Pancreas (tissue), 10 donors: Measurements from ENCODE around the gene REV3L. TPM values are rescaled to one million over a fixed set of nuclear protein-coding genes. Genes with fewer than 3 reads are reported as not detected.
A peak's percentile ranks its signal among the peaks of the same experiment; 100 is the strongest.

Experiments
- ATAC-seq, 4 donors: fragments of 200-7000 bp; cut with Tn5 transposase; one replicate each; pipeline versions ENCODE4 v1.8.0 to v1.9.1; 2020; ENCODE audit warnings: mild to moderate bottlenecking in 4 of 4, moderate library complexity in 4 of 4
- DNase-seq, 6 donors: peaks; one replicate each; pipeline ENCODE4 v3.0.0-alpha.2; 2020
- FAIRE-seq: peaks from 2 replicates; lab custom pipeline; 2012; peaks lifted over from hg19 to GRCh38; lab: Jason Lieb, UNC
- H3K27ac ChIP-seq, 4 donors: fragments of 200-600 bp; sonication (generic); 1 replicate in 3 of 4; 2 replicates in 1 of 4; pipeline versions ENCODE4 v1.5.0 to v1.8.0; 2020
- H3K27me3 ChIP-seq, 4 donors: fragments of 200-600 bp; one replicate each; pipeline ENCODE4 v1.8.0; 2021
- H3K36me3 ChIP-seq, 3 donors: fragments of 200-600 bp; sonication (generic) in 1 of 3; one replicate each; pipeline versions ENCODE4 v1.5.0 to v1.8.0; 2020 to 2021
- H3K4me1 ChIP-seq, 3 donors: fragments of 200-600 bp; one replicate each; pipeline ENCODE4 v1.8.0; 2021
- H3K4me3 ChIP-seq, 4 donors: fragments of 200-600 bp; sonication (generic) in 2 of 4; one replicate each; pipeline versions ENCODE4 v1.5.0 to v1.8.0; 2020 to 2021
- H3K9me3 ChIP-seq, 4 donors: fragments of 200-600 bp; one replicate each; pipeline ENCODE4 v1.8.0; 2021
- CTCF ChIP-seq, 4 donors: fragments of 200-600 bp; sonication (generic) in 3 of 4; IDR thresholded peaks; one replicate each; pipeline versions ENCODE4 v1.5.0 to v1.8.0; 2021; ENCODE audit warnings: antibody characterized with exemption in 4 of 4
- WGBS, 2 donors: extraction: QIAGEN DNeasy Blood & Tissue Kit; methylation state at CpG; one replicate each; pipeline ENCODE4 v1.1.7; 2013; 5-methylcytosine and 5-hydroxymethylcytosine counted together
- intact Hi-C, 3 donors: fragments of 100-400 bp; cut with DNase I; formaldehyde crosslinking; loops; one replicate each; pipeline versions ENCODE4 v1.11.1 to v1.14.2; 2022
- polyA plus RNA-seq, 2 donors: library from polyadenylated mRNA; stranded (reverse); fragments of 200-250 nt; gene quantifications; one replicate each; pipeline ENCODE4 v1.2.3, GENCODE V29; 2013
- total RNA-seq, 6 donors: library from RNA; stranded (reverse); fragmentation: NEBNext Ultra II Directional in 4 of 6; extraction: Animal tissue kit (Norgen Biotek cat#: 25700) in 4 of 6; gene quantifications; one replicate each; pipeline versions ENCODE4 v1.2.1 to v1.2.4, GENCODE V29; 2021 to 2023
- donor health status: healthy with polysubstance abuse.
- donor health status: DM: no; HTN: no; CAD: no; lungs with moderate emphysema.
- donor health status: DM: no; HTN: no; CAD: no.
- donor health status: control.
- donor health status: control.
- donor health status: Bipolar disorder and iron deficiency.
- donor health status: DM: yes; HTN: yes; CAD: no.
- donor health status: DM: no; HTN: no; CAD: no.
- donor health status: DM: no; HTN: no; CAD: no.
- donor health status: DM: yes; HTN: yes; CAD: no.

Gene REV3L
- total and polyA plus RNA-seq, 8 donors: 6.9 to 22.0 (median 15.2) TPM

DNA sequence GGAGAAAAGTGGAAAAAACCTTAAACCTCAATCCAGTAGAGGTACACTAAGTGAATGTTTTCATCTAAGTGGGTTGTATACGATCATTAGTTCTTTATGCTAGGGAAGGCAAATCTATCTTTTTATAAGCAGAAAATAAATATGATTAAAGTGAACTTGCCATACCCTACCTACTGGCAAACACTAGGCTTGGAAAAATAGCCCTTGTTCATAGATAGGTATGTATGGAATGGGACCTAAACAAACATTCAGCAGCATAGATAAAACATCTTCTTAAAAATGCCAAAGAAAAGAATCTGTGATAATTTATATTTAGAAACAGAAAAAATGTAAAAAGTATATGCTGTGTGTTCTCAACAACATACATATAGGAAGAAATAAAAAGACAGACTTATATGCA, 18.8 kb downstream of the REV3L start:
- intact Hi-C loops: no loop called here
- no peak overlapping the region for H3K4me3 ChIP-seq
- ATAC-seq (no peak), DNase-seq (no peak), FAIRE-seq (no peak)
- no peaks in the 10 kb centered on the region for H3K27me3 ChIP-seq
- H3K4me1 ChIP-seq: peaks cover 3 to 14% (median 13%) of the 10 kb centered on the region in 3 donors
- WGBS, 2 donors: 46 to 98% methylated on average over 1 of the region's 1 CpG
- TF ChIP-seq CTCF (IDR thresholded peaks at IDR 0.05): no peak
- H3K27ac ChIP-seq: no peak overlapping the region
- no peaks in the 10 kb centered on the region for H3K36me3 ChIP-seq
- no peaks in the 10 kb centered on the region for H3K9me3 ChIP-seq

DNA sequence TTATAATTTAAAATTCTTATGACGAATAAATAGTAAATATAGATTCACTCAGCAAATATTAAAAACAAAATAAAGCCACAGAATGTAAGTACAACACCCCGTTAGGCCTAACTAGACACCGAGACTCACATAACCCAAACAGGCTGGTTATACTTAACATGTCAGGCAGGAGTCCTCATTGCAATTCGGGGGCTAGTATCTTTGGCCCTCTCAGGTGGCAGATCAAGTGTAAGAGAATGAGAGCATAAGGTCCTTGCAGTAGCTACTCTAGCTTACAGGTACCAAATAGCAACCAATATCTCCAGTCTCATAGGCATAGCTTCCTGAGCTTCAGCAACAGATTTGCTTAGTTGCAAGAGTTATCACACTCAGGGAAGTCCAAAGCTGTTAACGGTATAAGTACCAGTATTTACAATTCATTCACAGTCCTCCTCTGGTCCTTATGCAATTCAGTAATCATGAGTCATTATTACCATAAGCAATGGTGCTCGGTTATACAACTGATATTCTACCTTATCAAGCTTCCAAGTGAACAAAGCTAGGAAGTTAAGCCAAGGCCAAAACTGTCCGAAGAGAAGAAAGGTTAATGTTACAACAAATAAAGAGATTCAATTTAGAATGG, 20.1 kb downstream of the REV3L start:
- WGBS, 2 donors: 50 to 52% methylated on average over 7 of the region's 7 CpGs
- DNase-seq (no peak), FAIRE-seq (no peak), ATAC-seq (peak; percentile 97 to 98 (median 98))
- H3K27ac ChIP-seq: peak overlapping the region in 2 of 4 donors; percentile 41 to 53
- H3K27me3 ChIP-seq: no peaks in the 10 kb centered on the region
- TF ChIP-seq CTCF (IDR thresholded peaks at IDR 0.05): no peak
- no peak overlapping the region for H3K4me3 ChIP-seq
- H3K4me1 ChIP-seq: peaks cover 3 to 14% (median 13%) of the 10 kb centered on the region in 3 donors
- H3K9me3 ChIP-seq: no peaks in the 10 kb centered on the region
- intact Hi-C loops: no loop called here
- H3K36me3 ChIP-seq: no peaks in the 10 kb centered on the region

DNA sequence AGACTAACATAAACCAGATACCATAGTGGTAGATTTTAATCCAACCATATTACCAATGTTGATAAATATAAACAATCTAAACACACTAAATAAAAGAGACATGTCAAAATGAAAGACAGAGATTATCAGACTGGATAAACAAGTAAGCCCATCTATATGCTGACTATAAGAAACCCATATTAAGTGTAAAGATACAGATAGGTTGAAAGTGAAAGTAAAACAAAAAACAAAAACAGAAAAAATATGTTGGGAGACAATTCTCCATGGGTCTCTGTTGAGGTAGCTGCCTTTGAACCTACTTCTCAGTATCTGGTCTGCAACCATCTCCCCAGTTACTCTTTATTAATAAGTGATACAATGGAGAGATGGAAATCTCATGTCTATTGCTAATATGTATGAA, 21.2 kb downstream of the REV3L start:
- H3K36me3 ChIP-seq: no peaks in the 10 kb centered on the region
- no peaks in the 10 kb centered on the region for H3K27me3 ChIP-seq
- no peak for DNase-seq
- intact Hi-C loops: no loop called here
- peak in 2 of 4 donors; percentile 22 to 45 for ATAC-seq
- H3K4me3 ChIP-seq: no peak overlapping the region
- peak; percentile 5 for FAIRE-seq
- H3K4me1 ChIP-seq: peaks cover 3 to 14% (median 13%) of the 10 kb centered on the region in 3 donors
- H3K27ac ChIP-seq: no peak overlapping the region
- TF ChIP-seq CTCF (IDR thresholded peaks at IDR 0.05): no peak
- H3K9me3 ChIP-seq: no peaks in the 10 kb centered on the region

- no peak for DNase-seq
- Histone ChIP-seq H3K9me3 (no peaks in the 10 kb centered on the region), H3K27me3 (no peaks in the 10 kb centered on the region), H3K4me3 (no peak overlapping the region), H3K36me3 (no peaks in the 10 kb centered on the region), H3K4me1 (peaks cover 3 to 23% (median 13%) of the 10 kb centered on the region in 3 donors), H3K27ac (no peak overlapping the region)
- intact Hi-C loops: no loop called here
- FAIRE-seq: no peak
- no peak for TF ChIP-seq CTCF (IDR thresholded peaks at IDR 0.05)
- no peak for ATAC-seq
Measured at GRCh38 chr6:111458670-111459232, 24.3 kb downstream of the REV3L start.

DNA sequence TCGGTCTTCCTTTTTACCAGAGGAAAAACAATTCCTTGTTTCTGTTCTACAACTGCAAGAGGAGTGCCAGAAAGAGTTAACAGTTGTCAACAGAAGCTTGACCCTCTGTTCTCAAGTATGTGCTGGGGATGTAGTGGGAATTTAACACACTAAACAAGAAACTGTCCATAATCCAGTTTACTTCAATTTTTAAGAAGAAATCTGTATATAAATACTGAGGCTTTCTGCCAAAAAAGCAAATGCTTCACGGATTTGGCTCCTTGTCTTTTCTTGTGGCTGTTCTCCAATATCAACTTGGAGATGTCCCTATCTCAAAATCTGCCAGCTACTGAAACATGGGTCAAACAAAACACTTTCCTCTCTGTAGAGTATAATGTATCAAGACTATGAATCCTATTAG, 26.8 kb downstream of the REV3L start:
- WGBS, 2 donors: 34 to 41% methylated on average over 2 of the region's 2 CpGs
- Histone ChIP-seq H3K27me3 (no peaks in the 10 kb centered on the region), H3K9me3 (no peaks in the 10 kb centered on the region), H3K27ac (no peak overlapping the region), H3K36me3 (no peaks in the 10 kb centered on the region), H3K4me3 (no peak overlapping the region), H3K4me1 (peaks cover 0 to 9% (median 5%) of the 10 kb centered on the region in 3 donors)
- no peak for TF ChIP-seq CTCF (IDR thresholded peaks at IDR 0.05)
- intact Hi-C loops: no loop called here
- ATAC-seq (peak in 1 of 4 donors; percentile 36), FAIRE-seq (no peak), DNase-seq (no peak)
